A673 (cell line): Measurements from ENCODE around the gene KRIT1. TPM values are rescaled to one million over a fixed set of nuclear protein-coding genes. Genes with fewer than 3 reads are reported as not detected.
"Not testable (repeated sequence)": the region's sequence is repeated elsewhere in the genome, so short reads cannot be mapped to it uniquely, and the experiment has no call there.

ENCODE experiments used
- BruUV-seq: library from RNA; stranded (reverse); fragments of 400-500 nt; replicated peaks from 2 replicates; lab custom pipeline; 2021; lab: Mats Ljungman, UMichigan
- CTCF ChIA-PET: fragments of 300-600 bp; sonication (Branson Sonifier 250); formaldehyde crosslinking; loops from one replicate; lab custom pipeline; 2022; ENCODE audit warnings: antibody characterized with exemption; lab: Charles Lee
- POLR2A ChIA-PET: fragments of 300-600 bp; sonication (Branson Sonifier 250); formaldehyde crosslinking; loops from one replicate; lab custom pipeline; 2022; ENCODE audit warnings: antibody characterized with exemption; ENCODE audit not compliant: low non-redundant PET; lab: Charles Lee
- DNase-seq: peaks from one replicate; pipeline ENCODE4 v3.0.0-alpha.2; 2015; ENCODE audit warnings: low spot score
- H3K27ac ChIP-seq: fragments of 200-600 bp; sonication (generic); 2 replicates; pipeline ENCODE4 v1.5.1; 2016; ENCODE audit warnings: mixed run types, low read depth, mild to moderate bottlenecking, mixed read lengths, antibody characterized with exemption, low read length; ENCODE audit not compliant: poor library complexity, severe bottlenecking
- H3K27me3 ChIP-seq: fragments of 200-600 bp; sonication (generic); replicated peaks from 2 replicates; pipeline ENCODE4 v1.6.1; 2017; ENCODE audit warnings: mixed run types, low read depth, mild to moderate bottlenecking, mixed read lengths, antibody characterized with exemption, low read length; ENCODE audit not compliant: insufficient read depth, poor library complexity
- H3K36me3 ChIP-seq: fragments of 200-600 bp; sonication (generic); 2 replicates; pipeline ENCODE4 v1.6.1; 2016; ENCODE audit warnings: mixed run types, mild to moderate bottlenecking, mixed read lengths, antibody characterized with exemption, low read length; ENCODE audit not compliant: insufficient read depth, poor library complexity, severe bottlenecking
- H3K4me1 ChIP-seq: fragments of 200-600 bp; sonication (generic); 2 replicates; pipeline ENCODE4 v1.6.1; 2017; ENCODE audit warnings: mixed run types, mild to moderate bottlenecking, mixed read lengths, antibody characterized with exemption, low read length; ENCODE audit not compliant: insufficient read depth, poor library complexity, severe bottlenecking
- H3K4me3 ChIP-seq: fragments of 200-600 bp; sonication (generic); 2 replicates; pipeline ENCODE4 v1.5.1; 2016; ENCODE audit warnings: low read depth, mixed run types, mild to moderate bottlenecking, mixed read lengths, low read length; ENCODE audit not compliant: poor library complexity, severe bottlenecking
- H3K9me3 ChIP-seq: fragments of 200-600 bp; sonication (generic); 2 replicates; pipeline ENCODE4 v1.6.1; 2016; ENCODE audit warnings: mixed run types, low read depth, mild to moderate bottlenecking, mixed read lengths, antibody characterized with exemption, low read length; ENCODE audit not compliant: poor library complexity, severe bottlenecking
- EZH2 ChIP-seq: fragments of 200-600 bp; sonication (generic); IDR thresholded peaks from 2 replicates; pipeline ENCODE4 v1.6.1; 2017; ENCODE audit warnings: borderline replicate concordance, low read depth, mild to moderate bottlenecking, mixed read lengths, antibody characterized with exemption, low read length; ENCODE audit not compliant: poor library complexity, severe bottlenecking
- intact Hi-C: fragments of 100-400 bp; cut with micrococcal nuclease; formaldehyde crosslinking; loops from one replicate; pipeline ENCODE4 v1.10.0; 2022; ENCODE audit not compliant: unreplicated experiment
- total RNA-seq: library from RNA; stranded (reverse); gene quantifications from 2 replicates; pipeline ENCODE4 v1.2.3, GENCODE V29; 2021
- TF ChIP-seq, protein P1 (sequence below): fragments of 300-800, 200-600 bp; sonication (generic); conservative IDR thresholded peaks from 2 replicates; pipeline ENCODE4 v1.5.1; 2017; ENCODE audit warnings: low read depth, mild to moderate bottlenecking, antibody characterized with exemption, low read length, moderate library complexity, mixed read lengths

Gene KRIT1
- total RNA-seq, 1 experiment from 2014 or later: 41.3 TPM

DNA sequence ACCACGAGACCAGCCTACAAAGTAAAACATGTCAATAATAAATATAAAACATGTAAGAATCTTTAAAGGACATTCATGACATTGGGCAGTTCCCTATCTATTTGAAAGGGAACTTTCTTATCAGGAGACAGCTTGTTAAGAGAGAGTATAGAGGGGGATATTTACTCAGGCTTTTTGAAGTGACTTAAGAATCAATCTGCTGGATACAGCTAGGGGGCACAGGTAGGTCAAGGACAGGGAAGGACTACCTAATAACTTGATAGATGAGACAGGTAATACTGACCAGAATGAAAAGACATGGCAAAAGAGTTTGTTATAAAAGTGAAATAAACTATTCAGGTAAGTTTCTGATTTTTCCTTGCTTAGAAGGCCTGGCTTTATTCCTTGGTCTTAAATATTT, 44.9 kb downstream of the KRIT1 start:
- CTCF ChIA-PET: no interaction called here
- no peaks in the 10 kb centered on the region for H3K9me3 ChIP-seq
- intact Hi-C loops: no loop called here
- no peak overlapping the region for H3K4me3 ChIP-seq
- DNase-seq: no peak
- H3K4me1 ChIP-seq: no peaks in the 10 kb centered on the region
- POLR2A ChIA-PET: no interaction called here
- H3K27me3 ChIP-seq: no peaks in the 10 kb centered on the region
- H3K36me3 ChIP-seq: peaks cover 19% of the 10 kb centered on the region
- BruUV-seq: no TSS peak
- TF ChIP-seq, protein P1, sequence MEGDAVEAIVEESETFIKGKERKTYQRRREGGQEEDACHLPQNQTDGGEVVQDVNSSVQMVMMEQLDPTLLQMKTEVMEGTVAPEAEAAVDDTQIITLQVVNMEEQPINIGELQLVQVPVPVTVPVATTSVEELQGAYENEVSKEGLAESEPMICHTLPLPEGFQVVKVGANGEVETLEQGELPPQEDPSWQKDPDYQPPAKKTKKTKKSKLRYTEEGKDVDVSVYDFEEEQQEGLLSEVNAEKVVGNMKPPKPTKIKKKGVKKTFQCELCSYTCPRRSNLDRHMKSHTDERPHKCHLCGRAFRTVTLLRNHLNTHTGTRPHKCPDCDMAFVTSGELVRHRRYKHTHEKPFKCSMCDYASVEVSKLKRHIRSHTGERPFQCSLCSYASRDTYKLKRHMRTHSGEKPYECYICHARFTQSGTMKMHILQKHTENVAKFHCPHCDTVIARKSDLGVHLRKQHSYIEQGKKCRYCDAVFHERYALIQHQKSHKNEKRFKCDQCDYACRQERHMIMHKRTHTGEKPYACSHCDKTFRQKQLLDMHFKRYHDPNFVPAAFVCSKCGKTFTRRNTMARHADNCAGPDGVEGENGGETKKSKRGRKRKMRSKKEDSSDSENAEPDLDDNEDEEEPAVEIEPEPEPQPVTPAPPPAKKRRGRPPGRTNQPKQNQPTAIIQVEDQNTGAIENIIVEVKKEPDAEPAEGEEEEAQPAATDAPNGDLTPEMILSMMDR: no peak
- TF ChIP-seq EZH2: no peak
- no peak overlapping the region for H3K27ac ChIP-seq

DNA sequence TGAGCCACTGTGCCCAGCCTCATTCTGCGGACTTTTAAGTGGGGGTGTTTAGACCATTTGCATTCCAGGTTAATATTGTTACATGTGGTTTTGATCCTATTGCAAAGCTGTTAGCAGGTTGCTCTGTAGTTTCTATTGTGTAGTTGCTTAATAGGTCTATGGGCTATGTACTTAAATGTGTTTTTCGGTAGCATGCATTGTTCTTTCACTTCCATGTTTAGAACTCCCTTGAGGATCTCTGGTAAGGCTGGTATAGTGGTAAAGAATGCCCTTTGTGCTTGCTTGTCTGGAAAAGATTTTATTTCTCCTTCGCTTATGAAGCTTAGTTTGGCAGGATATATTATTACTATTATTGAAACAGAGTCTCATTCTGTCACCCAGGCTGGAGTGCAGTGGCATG, 53.4 kb downstream of the KRIT1 start:
- no TSS peak for BruUV-seq
- TF ChIP-seq EZH2: no peak
- TF ChIP-seq, protein P1: no peak
- Histone ChIP-seq H3K9me3 (peaks cover 29% of the 10 kb centered on the region), H3K27me3 (no peaks in the 10 kb centered on the region), H3K4me1 (no peaks in the 10 kb centered on the region), H3K27ac (no peak overlapping the region), H3K4me3 (no peak overlapping the region), H3K36me3 (peaks cover 6% of the 10 kb centered on the region)
- ChIA-PET CTCF (no interaction called here), POLR2A (no interaction called here)
- no peak for DNase-seq
- intact Hi-C loops: no loop called here

DNA sequence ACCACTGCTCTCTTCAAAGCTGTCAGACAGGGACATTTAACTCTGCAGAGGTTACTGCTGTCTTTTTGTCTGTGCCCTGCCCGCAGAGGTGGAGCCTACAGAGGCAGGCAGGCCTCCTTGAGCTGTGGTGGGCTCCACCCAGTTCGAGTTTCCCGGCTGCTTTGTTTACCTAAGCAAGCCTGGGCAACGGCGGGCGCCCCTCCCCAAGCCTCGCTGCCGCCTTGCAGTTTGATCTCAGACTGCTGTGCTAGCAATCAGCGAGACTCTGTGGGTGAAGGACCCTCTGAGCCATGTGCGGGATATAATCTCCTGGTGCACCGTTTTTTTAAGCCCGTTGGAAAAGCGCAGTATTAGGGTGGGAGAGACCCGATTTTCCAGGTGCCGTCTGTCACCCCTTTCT, 56.5 kb downstream of the KRIT1 start:
- DNase-seq, BruUV-seq, CTCF ChIA-PET, H3K4me3 ChIP-seq, H3K4me1 ChIP-seq, intact Hi-C loops, H3K27me3 ChIP-seq, H3K27ac ChIP-seq, POLR2A ChIA-PET, H3K36me3 ChIP-seq: not testable (repeated sequence)
- H3K9me3 ChIP-seq: peaks cover 29% of the 10 kb centered on the region

DNA sequence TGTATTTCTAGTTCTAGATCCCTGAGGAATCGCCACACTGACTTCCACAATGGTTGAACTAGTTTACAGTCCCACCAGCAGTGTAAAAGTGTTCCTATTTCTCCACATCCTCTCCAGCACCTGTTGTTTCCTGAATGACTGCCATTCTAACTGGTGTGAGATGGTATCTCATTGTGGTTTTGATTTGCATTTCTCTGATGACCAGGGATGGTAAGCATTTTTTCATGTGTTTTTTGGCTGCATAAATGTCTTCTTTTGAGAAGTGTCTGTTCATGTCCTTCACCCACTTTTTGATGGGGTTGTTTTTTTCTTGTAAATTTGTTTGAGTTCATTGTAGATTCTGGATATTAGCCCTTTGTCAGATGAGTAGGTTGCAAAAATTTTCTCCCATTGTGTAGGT, 61.4 kb downstream of the KRIT1 start:
- H3K27ac ChIP-seq, intact Hi-C loops, BruUV-seq, H3K27me3 ChIP-seq, H3K36me3 ChIP-seq, H3K4me3 ChIP-seq, H3K4me1 ChIP-seq, CTCF ChIA-PET, H3K9me3 ChIP-seq, POLR2A ChIA-PET, DNase-seq: not testable (repeated sequence)
